A673 (cell line): ENCODE results near the gene SCN3B.

ENCODE experiments used
- CTCF ChIP-seq: fragments of 300-800, 200-600 bp; sonication (generic); conservative IDR thresholded peaks from 2 replicates; pipeline ENCODE4 v1.5.1; 2017; ENCODE audit warnings: low read depth, mild to moderate bottlenecking, antibody characterized with exemption, low read length, moderate library complexity, mixed read lengths
- EZH2 ChIP-seq: fragments of 200-600 bp; sonication (generic); IDR thresholded peaks from 2 replicates; pipeline ENCODE4 v1.6.1; 2017; ENCODE audit warnings: borderline replicate concordance, low read depth, mild to moderate bottlenecking, mixed read lengths, antibody characterized with exemption, low read length; ENCODE audit not compliant: poor library complexity, severe bottlenecking

GRCh38 chr11:123640677-123641494 lies 13.5 kb downstream of the SCN3B start:
- peak; percentile 98 for TF ChIP-seq CTCF
- no peak for TF ChIP-seq EZH2
